HepG2 (cell line): ENCODE results near the gene SHISA9. TPM values are rescaled to one million over a fixed set of nuclear protein-coding genes. Genes with fewer than 3 reads are reported as not detected.

Experiments
- ATAC-seq: fragments of 200-7000 bp; cut with Tn5 transposase; 3 replicates; pipeline ENCODE4 v1.9.1; 2020; ENCODE audit warnings: mild to moderate bottlenecking, moderate library complexity
- BruUV-seq: library from RNA; stranded (reverse); fragments of 400-500 nt; replicated peaks from 2 replicates; lab custom pipeline; 2021; lab: Mats Ljungman, UMichigan
- CTCF ChIA-PET: fragments of 300-600 bp; formaldehyde crosslinking; extraction: SDS; loops from one replicate; lab custom pipeline; 2021; ENCODE audit warnings: low total read pairs, inconsistent platforms, low intra/inter-chr PET ratio; lab: Yijun Ruan, JAX
- POLR2A ChIA-PET: fragments of 350-600 bp; sonication (Branson Sonifier 250); formaldehyde crosslinking; loops from one replicate; lab custom pipeline; 2020; ENCODE audit warnings: antibody characterized with exemption, inconsistent platforms; lab: Yijun Ruan, JAX
- DNase-seq: peaks from one replicate; pipeline ENCODE4 v3.0.0-alpha.2; 2015; ENCODE audit warnings: low spot score
- FAIRE-seq: peaks from 3 replicates; lab custom pipeline; 2011; peaks lifted over from hg19 to GRCh38; lab: Jason Lieb, UNC
- H2AFZ ChIP-seq: one replicate; pipeline ENCODE4 v1.6.1; 2011; ENCODE audit warnings: low read length, inconsistent platforms
- H3K27ac ChIP-seq: fragments of 300-600 bp; 3 replicates; pipeline ENCODE4 v1.8.0; 2011; ENCODE audit warnings: mixed run types, mild to moderate bottlenecking, mixed read lengths, low read length, inconsistent platforms; ENCODE audit not compliant: insufficient read depth; ENCODE audit errors: extremely low read length
- H3K27me3 ChIP-seq, 2 experiments: fragments of 200-600 bp in 1 of 2; 2 replicates in 1 of 2; 3 replicates in 1 of 2; pipeline versions ENCODE4 v1.6.0 to v1.8.0; 2011; ENCODE audit warnings: low read length in 2 of 2, mild to moderate bottlenecking in 2 of 2, moderate library complexity in 2 of 2, inconsistent platforms in 1 of 2; ENCODE audit not compliant: insufficient read depth in 2 of 2, control insufficient read depth in 1 of 2
- H3K36me3 ChIP-seq, 2 experiments: fragments of 200-600 bp in 1 of 2; replicated peaks in 1 of 2; 2 replicates in 1 of 2; 3 replicates in 1 of 2; pipeline versions ENCODE4 v1.5.1 to v1.8.0; 2011; ENCODE audit warnings: low read length in 2 of 2, inconsistent platforms in 1 of 2; ENCODE audit not compliant: insufficient read depth in 2 of 2, control insufficient read depth in 1 of 2
- H3K4me1 ChIP-seq: 2 replicates; pipeline ENCODE4 v1.5.1; 2012; ENCODE audit warnings: low read length, inconsistent platforms; ENCODE audit not compliant: insufficient read depth
- H3K4me2 ChIP-seq: 2 replicates; pipeline ENCODE4 v1.6.0; 2011; ENCODE audit warnings: low read depth, low read length, inconsistent platforms
- H3K4me3 ChIP-seq, 3 experiments: fragments of 200-600 bp in 1 of 3; sonication (generic), shearing (Covaris generic) in 1 of 3; replicated peaks in 1 of 3; 2 replicates each; pipeline ENCODE4 v1.5.1; 2011 to 2016; ENCODE audit warnings: low read length in 3 of 3, inconsistent platforms in 2 of 3, low read depth in 2 of 3, mild to moderate bottlenecking in 2 of 3, control low read depth in 1 of 3, mixed read lengths in 1 of 3; ENCODE audit not compliant: insufficient read depth in 1 of 3
- H3K79me2 ChIP-seq: one replicate; pipeline ENCODE4 v1.6.1; 2011; ENCODE audit warnings: low read length, inconsistent platforms; ENCODE audit not compliant: insufficient read depth
- H3K9ac ChIP-seq: 2 replicates; pipeline ENCODE4 v1.6.0; 2011; ENCODE audit warnings: mild to moderate bottlenecking, low read depth, low read length, inconsistent platforms; ENCODE audit not compliant: insufficient read depth
- H3K9me3 ChIP-seq: 2 replicates; pipeline ENCODE4 v1.5.1; 2012; ENCODE audit warnings: mild to moderate bottlenecking, low read length
- H4K20me1 ChIP-seq: 2 replicates; pipeline ENCODE4 v1.6.0; 2011; ENCODE audit warnings: inconsistent platforms, mild to moderate bottlenecking, low read length, moderate library complexity; ENCODE audit not compliant: insufficient read depth
- BCL6 ChIP-seq: IDR thresholded peaks from 2 replicates; pipeline ENCODE4 v1.6.1; 2016; ENCODE audit warnings: missing genetic modification reagents, missing compliant biosample characterization
- DPF2 ChIP-seq: sonication (generic); formaldehyde crosslinking; IDR thresholded peaks from 2 replicates; pipeline ENCODE4 v1.4.0; 2020; ENCODE audit warnings: mild to moderate bottlenecking, low read depth, missing genetic modification reagents, borderline replicate concordance
- GATAD2A ChIP-seq: IDR thresholded peaks from 2 replicates; pipeline ENCODE4 v1.6.1; 2016
- KLF11 ChIP-seq: IDR thresholded peaks from 2 replicates; pipeline ENCODE4 v1.6.1; 2016; ENCODE audit warnings: missing compliant biosample characterization
- MAF1 ChIP-seq: sonication (generic); formaldehyde crosslinking; IDR thresholded peaks from 2 replicates; pipeline ENCODE4 v1.5.0; 2020; ENCODE audit warnings: missing genetic modification reagents, borderline replicate concordance
- NCOA5 ChIP-seq: sonication (generic); formaldehyde crosslinking; IDR thresholded peaks from 2 replicates; pipeline ENCODE4 v1.4.0; 2020; ENCODE audit warnings: missing genetic modification reagents
- REPIN1 ChIP-seq: sonication (generic); formaldehyde crosslinking; IDR thresholded peaks from 2 replicates; pipeline ENCODE4 v1.8.0; 2022; ENCODE audit warnings: missing genetic modification reagents, low read depth, mild to moderate bottlenecking, borderline replicate concordance
- WGBS: methylation state at CpG from one replicate; pipeline ENCODE4 v1.1.6; 2017; ENCODE audit warnings: low lambda C conversion rate; 5-methylcytosine and 5-hydroxymethylcytosine counted together
- in situ Hi-C: cut with HindIII; loops from 2 replicates; pipeline ENCODE4 v1.10.0; 2017; ENCODE audit warnings: low pct_unique_long_range_greater_than_20kb; ENCODE audit not compliant: extremely low pct_ligation_motif_present
- intact Hi-C: fragments of 100-400 bp; cut with micrococcal nuclease; formaldehyde crosslinking; loops from one replicate; pipeline ENCODE4 v1.10.0; 2022; ENCODE audit not compliant: unreplicated experiment
- polyA plus RNA-seq, 8 experiments: library from polyadenylated mRNA; depleted of rRNA in 3 of 8; stranded (reverse) in 7 of 8; unstranded in 1 of 8; fragments of >200 nt; fragmentation: Illumina TruSeq in 4 of 8; extraction: Trizol in 4 of 8; gene quantifications; 2 replicates each; pipeline versions ENCODE4 v1.2.1 to v1.2.3, GENCODE V29; 2011 to 2016; ENCODE audit warnings: low read depth in 4 of 8, missing spikeins in 1 of 8, mixed read lengths in 1 of 8; ENCODE audit not compliant: insufficient read depth in 1 of 8
- total RNA-seq, 5 experiments: library from RNA; depleted of rRNA; stranded (reverse); fragments of >200 nt; fragmentation: Illumina TruSeq; extraction: Trizol; gene quantifications; 2 replicates each; pipeline ENCODE4 v1.2.3, GENCODE V29; 2016; ENCODE audit warnings: low read depth in 1 of 5
- TF ChIP-seq, protein P1 (sequence below): sonication (generic); formaldehyde crosslinking; IDR thresholded peaks from 2 replicates; pipeline ENCODE4 v1.5.0; 2020; ENCODE audit warnings: mild to moderate bottlenecking, missing genetic modification reagents, moderate library complexity
- TF ChIP-seq, protein P2 (sequence below): sonication (generic); formaldehyde crosslinking; IDR thresholded peaks from 2 replicates; pipeline ENCODE4 v1.9.0; 2021; ENCODE audit warnings: missing genetic modification reagents, borderline replicate concordance

The SHISA9 gene
- total and polyA plus RNA-seq, 2 of the 13 experiments (the other 11 are each of a cell fraction or from before 2014, with no cell fraction given), result 0.01 TPM; not detected in 1

DNA sequence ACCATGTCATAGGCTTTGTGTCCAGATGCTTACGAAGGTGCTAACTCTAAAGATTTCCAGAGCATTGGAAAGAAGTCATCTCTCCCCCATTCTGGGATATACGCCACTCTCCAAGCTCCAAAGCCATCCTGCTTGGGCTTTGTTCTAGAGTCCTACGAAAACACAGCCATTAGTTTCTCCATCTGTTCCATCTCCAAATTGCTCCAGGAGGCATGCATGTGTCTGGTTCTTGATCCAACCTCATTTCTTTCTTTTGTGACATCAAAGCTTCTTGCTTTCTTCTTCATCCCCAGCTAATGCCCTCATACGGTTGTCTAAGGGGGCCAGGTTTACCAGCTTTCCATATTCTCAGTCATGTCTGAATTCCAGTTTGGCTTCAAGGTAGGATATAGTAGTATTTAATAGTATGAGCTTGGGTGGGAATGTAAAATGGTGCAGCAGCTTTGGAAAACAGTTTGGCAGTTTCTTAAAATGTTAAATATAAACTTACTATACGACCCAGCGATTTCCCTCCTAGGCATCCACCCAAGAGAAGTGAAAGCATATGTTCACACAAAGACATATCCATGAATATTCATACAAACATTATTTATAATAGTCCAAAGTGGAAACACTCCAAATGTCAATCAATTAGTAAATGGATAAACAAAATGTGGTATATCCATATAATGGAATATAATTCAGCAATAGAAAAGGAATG lies 202.6 kb downstream of the SHISA9 start:
- Histone ChIP-seq H3K9me3 (no peaks in the 10 kb centered on the region), H3K79me2 (no peaks in the 10 kb centered on the region), H3K36me3 (no peaks in the 10 kb centered on the region), H3K9ac (no peak overlapping the region), H4K20me1 (no peaks in the 10 kb centered on the region), H3K4me1 (peaks cover 1% of the 10 kb centered on the region; the same call in 1 of the 2 replicates), H2AFZ (no peak overlapping the region), H3K27ac (no peak overlapping the region), H3K27me3 (peaks cover 0 to 7% of the 10 kb centered on the region in 2 experiments; a peak in 1 of 5 replicates), H3K4me2 (no peak overlapping the region), H3K4me3 (no peak overlapping the region)
- POLR2A ChIA-PET, result no interaction called here
- TF ChIP-seq DPF2 (CRISPR knock-in tag) (no peak), NCOA5 (CRISPR knock-in tag) (no peak), REPIN1 (CRISPR knock-in tag) (no peak), MAF1 (CRISPR knock-in tag) (no peak), KLF11 (CRISPR knock-in tag) (no peak), BCL6 (CRISPR knock-in tag) (no peak), GATAD2A (CRISPR knock-in tag) (no peak)
- TF ChIP-seq, protein P1, sequence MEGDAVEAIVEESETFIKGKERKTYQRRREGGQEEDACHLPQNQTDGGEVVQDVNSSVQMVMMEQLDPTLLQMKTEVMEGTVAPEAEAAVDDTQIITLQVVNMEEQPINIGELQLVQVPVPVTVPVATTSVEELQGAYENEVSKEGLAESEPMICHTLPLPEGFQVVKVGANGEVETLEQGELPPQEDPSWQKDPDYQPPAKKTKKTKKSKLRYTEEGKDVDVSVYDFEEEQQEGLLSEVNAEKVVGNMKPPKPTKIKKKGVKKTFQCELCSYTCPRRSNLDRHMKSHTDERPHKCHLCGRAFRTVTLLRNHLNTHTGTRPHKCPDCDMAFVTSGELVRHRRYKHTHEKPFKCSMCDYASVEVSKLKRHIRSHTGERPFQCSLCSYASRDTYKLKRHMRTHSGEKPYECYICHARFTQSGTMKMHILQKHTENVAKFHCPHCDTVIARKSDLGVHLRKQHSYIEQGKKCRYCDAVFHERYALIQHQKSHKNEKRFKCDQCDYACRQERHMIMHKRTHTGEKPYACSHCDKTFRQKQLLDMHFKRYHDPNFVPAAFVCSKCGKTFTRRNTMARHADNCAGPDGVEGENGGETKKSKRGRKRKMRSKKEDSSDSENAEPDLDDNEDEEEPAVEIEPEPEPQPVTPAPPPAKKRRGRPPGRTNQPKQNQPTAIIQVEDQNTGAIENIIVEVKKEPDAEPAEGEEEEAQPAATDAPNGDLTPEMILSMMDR, result no peak
- TF ChIP-seq, protein P2, sequence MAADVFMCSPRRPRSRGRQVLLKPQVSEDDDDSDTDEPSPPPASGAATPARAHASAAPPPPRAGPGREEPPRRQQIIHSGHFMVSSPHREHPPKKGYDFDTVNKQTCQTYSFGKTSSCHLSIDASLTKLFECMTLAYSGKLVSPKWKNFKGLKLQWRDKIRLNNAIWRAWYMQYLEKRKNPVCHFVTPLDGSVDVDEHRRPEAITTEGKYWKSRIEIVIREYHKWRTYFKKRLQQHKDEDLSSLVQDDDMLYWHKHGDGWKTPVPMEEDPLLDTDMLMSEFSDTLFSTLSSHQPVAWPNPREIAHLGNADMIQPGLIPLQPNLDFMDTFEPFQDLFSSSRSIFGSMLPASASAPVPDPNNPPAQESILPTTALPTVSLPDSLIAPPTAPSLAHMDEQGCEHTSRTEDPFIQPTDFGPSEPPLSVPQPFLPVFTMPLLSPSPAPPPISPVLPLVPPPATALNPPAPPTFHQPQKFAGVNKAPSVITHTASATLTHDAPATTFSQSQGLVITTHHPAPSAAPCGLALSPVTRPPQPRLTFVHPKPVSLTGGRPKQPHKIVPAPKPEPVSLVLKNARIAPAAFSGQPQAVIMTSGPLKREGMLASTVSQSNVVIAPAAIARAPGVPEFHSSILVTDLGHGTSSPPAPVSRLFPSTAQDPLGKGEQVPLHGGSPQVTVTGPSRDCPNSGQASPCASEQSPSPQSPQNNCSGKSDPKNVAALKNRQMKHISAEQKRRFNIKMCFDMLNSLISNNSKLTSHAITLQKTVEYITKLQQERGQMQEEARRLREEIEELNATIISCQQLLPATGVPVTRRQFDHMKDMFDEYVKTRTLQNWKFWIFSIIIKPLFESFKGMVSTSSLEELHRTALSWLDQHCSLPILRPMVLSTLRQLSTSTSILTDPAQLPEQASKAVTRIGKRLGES, result no peak
- 51% methylated on average over 6 of the region's 6 CpGs for WGBS
- intact Hi-C loops (no loop called here), in situ Hi-C loops (no loop called here)
- ATAC-seq (no peak), FAIRE-seq (no peak), DNase-seq (no peak)
- no TSS peak for BruUV-seq
- CTCF ChIA-PET, result no interaction called here
